Cardiac muscle cell (in vitro differentiated cells and primary cell): ENCODE results near the gene DNAH6. TPM values are rescaled to one million over a fixed set of nuclear protein-coding genes. Genes with fewer than 3 reads are reported as not detected.

Experiments used
- DNase-seq, 2 donors: peaks; one replicate each; pipeline versions ENCODE4 v3.0.0 to v3.0.0-alpha.2; 2010 to 2017; ENCODE audit warnings: low read depth in 1 of 2, low spot score in 1 of 2
- H3K27ac ChIP-seq: fragments of 200-600 bp; sonication (generic); 2 replicates; pipeline ENCODE4 v1.5.1; 2016
- H3K27me3 ChIP-seq: fragments of 200-600 bp; sonication (generic); 2 replicates; pipeline ENCODE4 v1.6.0; 2016; ENCODE audit warnings: control low read depth
- H3K36me3 ChIP-seq: fragments of 200-600 bp; sonication (generic); 2 replicates; pipeline ENCODE4 v1.5.1; 2016; ENCODE audit warnings: control low read depth
- H3K4me1 ChIP-seq: fragments of 200-600 bp; sonication (generic); 2 replicates; pipeline ENCODE4 v1.8.1; 2017; ENCODE audit warnings: low read depth, mild to moderate bottlenecking, mixed run types
- H3K4me3 ChIP-seq: fragments of 200-600 bp; sonication (generic); 2 replicates; pipeline ENCODE4 v1.5.1; 2016; ENCODE audit warnings: mild to moderate bottlenecking
- H3K9me3 ChIP-seq: fragments of 200-600 bp; sonication (generic); 2 replicates; pipeline ENCODE4 v1.5.1; 2017; ENCODE audit warnings: low read depth, mild to moderate bottlenecking, control low read depth
- CTCF ChIP-seq: IDR thresholded peaks from 2 replicates; pipeline ENCODE4 v1.5.1; 2012; ENCODE audit warnings: low read depth, mild to moderate bottlenecking, low read length
- polyA plus RNA-seq: library from polyadenylated mRNA; unstranded; fragments of >200 nt; fragmentation: Nextera tagmentation; extraction: Ambion mirVana; gene quantifications from 2 replicates; pipeline ENCODE4 v1.2.1, GENCODE V29; 2016
- total RNA-seq: library from RNA; depleted of rRNA; stranded (reverse); fragments of >200 nt; gene quantifications from 2 replicates; pipeline ENCODE4 v1.2.3, GENCODE V29; 2016

Gene DNAH6
- total and polyA plus RNA-seq, 2 experiments from 2014 or later = 0.66 to 0.73 TPM

DNA sequence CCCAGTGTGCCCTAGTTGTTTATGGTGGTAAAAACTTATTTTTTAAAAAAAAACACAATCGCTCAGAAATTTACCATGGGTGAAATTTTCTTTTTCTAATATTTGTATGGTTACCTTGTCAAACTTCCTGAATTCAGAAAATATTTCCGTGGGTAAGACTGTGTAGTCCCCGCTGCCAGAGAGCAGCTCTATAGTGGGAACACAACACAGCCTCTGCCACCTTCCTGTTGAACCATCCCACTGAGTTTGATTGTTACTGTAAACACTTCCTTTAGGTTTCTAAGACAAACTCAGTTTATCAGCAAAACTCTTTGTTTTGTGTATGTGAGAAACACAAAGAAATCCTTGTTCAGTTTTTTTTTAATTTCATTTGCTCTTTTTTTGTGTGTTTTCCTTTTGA is 17.9 kb downstream of the DNAH6 start:
- TF ChIP-seq CTCF = no peak
- DNase-seq = no peak
- H3K36me3 ChIP-seq = no peaks in the 10 kb centered on the region
- no peak overlapping the region for H3K27ac ChIP-seq
- no peaks in the 10 kb centered on the region for H3K4me1 ChIP-seq
- H3K27me3 ChIP-seq = no peaks in the 10 kb centered on the region
- no peak overlapping the region for H3K4me3 ChIP-seq
- no peaks in the 10 kb centered on the region for H3K9me3 ChIP-seq

DNA sequence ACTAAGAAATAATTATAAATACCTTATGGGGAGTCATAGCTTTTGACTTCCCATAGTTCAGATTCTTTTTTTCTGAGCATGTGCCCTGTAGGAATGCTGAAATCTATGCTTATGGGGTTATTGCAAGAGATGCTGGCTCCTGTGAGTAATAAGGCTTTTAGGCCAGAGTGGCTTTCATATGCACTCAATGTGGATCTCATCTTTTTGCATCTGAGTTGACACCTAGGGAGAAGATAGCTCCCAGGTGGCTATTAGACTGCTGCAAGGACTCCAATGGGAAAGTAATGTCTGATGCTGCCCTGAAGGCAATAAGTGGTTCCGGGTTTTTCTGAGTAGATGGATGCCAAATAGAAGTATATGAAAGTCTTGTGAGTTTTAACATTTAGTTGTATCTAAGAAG is 21.0 kb downstream of the DNAH6 start:
- H3K4me3 ChIP-seq = no peak overlapping the region
- TF ChIP-seq CTCF = no peak
- DNase-seq = no peak
- H3K27ac ChIP-seq = no peak overlapping the region
- H3K9me3 ChIP-seq = no peaks in the 10 kb centered on the region
- H3K36me3 ChIP-seq = no peaks in the 10 kb centered on the region
- no peaks in the 10 kb centered on the region for H3K4me1 ChIP-seq
- no peaks in the 10 kb centered on the region for H3K27me3 ChIP-seq

DNA sequence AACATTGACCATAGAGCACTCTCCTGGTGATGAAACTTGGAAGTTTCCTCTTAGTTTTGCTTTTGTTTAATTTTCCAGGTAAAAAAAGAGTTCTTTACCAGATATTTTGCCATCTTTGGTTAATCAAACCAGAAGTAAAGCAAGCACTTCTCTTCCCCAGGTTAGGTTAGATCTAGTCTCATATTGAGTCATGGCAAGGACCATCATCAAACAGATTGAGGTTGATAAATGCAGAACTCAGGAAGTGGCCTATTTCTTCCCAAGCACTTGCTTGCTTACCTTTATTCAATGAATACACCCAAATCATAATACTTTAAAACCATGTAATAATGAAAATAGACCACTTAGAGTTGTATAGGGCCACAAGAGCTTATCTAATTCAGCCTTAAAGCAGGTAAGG is 23.4 kb downstream of the DNAH6 start:
- Histone ChIP-seq H3K27me3 (no peaks in the 10 kb centered on the region), H3K9me3 (no peaks in the 10 kb centered on the region), H3K36me3 (no peaks in the 10 kb centered on the region), H3K27ac (no peak overlapping the region), H3K4me1 (no peaks in the 10 kb centered on the region), H3K4me3 (no peak overlapping the region)
- DNase-seq = no peak
- no peak for TF ChIP-seq CTCF

- DNase-seq = no peak
- Histone ChIP-seq H3K27me3 (no peaks in the 10 kb centered on the region), H3K4me1 (no peaks in the 10 kb centered on the region), H3K4me3 (no peak overlapping the region), H3K9me3 (no peaks in the 10 kb centered on the region), H3K36me3 (no peaks in the 10 kb centered on the region), H3K27ac (no peak overlapping the region)
- no peak for TF ChIP-seq CTCF
These were observed 28.7 kb downstream of the DNAH6 start for GRCh38 chr2:84545005-84545404.

DNA sequence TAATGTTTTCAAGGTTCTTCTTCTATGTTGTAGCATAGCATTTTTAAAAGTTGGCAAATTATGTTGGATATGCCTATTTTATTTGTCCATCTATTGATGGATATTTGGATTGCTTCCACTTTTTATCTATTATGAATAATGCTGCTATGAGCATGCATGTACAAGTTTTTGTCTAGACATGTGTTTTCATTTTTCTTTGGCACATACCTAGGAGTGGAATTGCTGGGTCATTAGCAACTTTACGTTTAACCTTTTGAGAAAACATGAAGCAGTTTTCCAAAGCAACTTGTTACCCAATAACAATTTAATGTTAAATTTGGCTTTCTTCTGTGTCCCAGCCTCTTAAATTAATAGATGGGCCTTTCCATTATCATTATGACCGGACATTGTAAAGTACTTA is 30.3 kb downstream of the DNAH6 start:
- DNase-seq = no peak
- no peaks in the 10 kb centered on the region for H3K27me3 ChIP-seq
- H3K27ac ChIP-seq = no peak overlapping the region
- no peak overlapping the region for H3K4me3 ChIP-seq
- no peak for TF ChIP-seq CTCF
- no peaks in the 10 kb centered on the region for H3K4me1 ChIP-seq
- no peaks in the 10 kb centered on the region for H3K36me3 ChIP-seq
- no peaks in the 10 kb centered on the region for H3K9me3 ChIP-seq

GRCh38 chr2:84548303-84548702 is 32.0 kb downstream of the DNAH6 start:
- no peak for TF ChIP-seq CTCF
- Histone ChIP-seq H3K4me1 (no peaks in the 10 kb centered on the region), H3K9me3 (no peaks in the 10 kb centered on the region), H3K27ac (no peak overlapping the region), H3K36me3 (no peaks in the 10 kb centered on the region), H3K4me3 (no peak overlapping the region), H3K27me3 (no peaks in the 10 kb centered on the region)
- no peak for DNase-seq
